ENCODE data around the gene G3BP1. TPM values are rescaled to one million over a fixed set of nuclear protein-coding genes. Genes with fewer than 3 reads are reported as not detected.
A peak's percentile ranks its signal among the peaks of the same experiment; 100 is the strongest.

G3BP1 gene
- total and polyA plus RNA-seq, 2 of the 13 experiments (the other 11 are each of a cell fraction or from before 2014, with no cell fraction given) = 36.7 to 320 TPM

- peaks cover 5% of the 10 kb centered on the region for H3K79me2 ChIP-seq (ENCODE audit: insufficient read depth, low read length)
- no peaks in the 10 kb centered on the region; a peak in 1 of 5 replicates for H3K27me3 ChIP-seq (ENCODE audit: control insufficient read depth in 1 of 2, insufficient read depth in 2 of 2, low read length in 2 of 2)
- CTCF ChIA-PET (ENCODE audit: low intra/inter-chr PET ratio, low total read pairs) = no interaction called here
- no peaks in the 10 kb centered on the region for H3K9me3 ChIP-seq (ENCODE audit: low read length)
- ATAC-seq (no peak), FAIRE-seq (no peak), DNase-seq (ENCODE audit: low spot score) (no peak)
- H3K9ac ChIP-seq (ENCODE audit: insufficient read depth, low read depth, low read length) = no peak overlapping the region
- BruUV-seq (replicated peaks) = no TSS peak
- H3K4me2 ChIP-seq (ENCODE audit: low read depth, low read length) = no peak overlapping the region
- intact Hi-C loops (cut with micrococcal nuclease; ENCODE audit: unreplicated experiment) (no loop called here), in situ Hi-C loops (cut with HindIII; ENCODE audit: extremely low pct_ligation_motif_present, low pct_unique_long_range_greater_than_20kb) (no loop called here)
- no peak overlapping the region for H3K27ac ChIP-seq (ENCODE audit: extremely low read length, insufficient read depth, low read length)
- no peaks in the 10 kb centered on the region for H3K4me1 ChIP-seq (ENCODE audit: insufficient read depth, low read length)
- TF ChIP-seq NR2C2 (CRISPR knock-in tag; IDR thresholded peaks at IDR 0.05; ENCODE audit: borderline replicate concordance) = no peak
- no peak for TF ChIP-seq DPF2 (CRISPR knock-in tag; IDR thresholded peaks at IDR 0.05; ENCODE audit: borderline replicate concordance, low read depth)
- TF ChIP-seq ZNF354B (CRISPR knock-in tag; IDR thresholded peaks at IDR 0.05) = no peak
- no peak overlapping the region for H3K4me3 ChIP-seq (replicated peaks in 1 of 3; ENCODE audit: insufficient read depth in 1 of 3, low read depth in 2 of 3, low read length in 3 of 3)
- WGBS (ENCODE audit: low lambda C conversion rate) = 97% methylated on average over 1 of the region's 1 CpG
- H4K20me1 ChIP-seq (ENCODE audit: insufficient read depth, low read length) = peaks cover 6% of the 10 kb centered on the region; the same call in 1 of the 2 replicates
- H3K36me3 ChIP-seq (replicated peaks in 1 of 2; ENCODE audit: control insufficient read depth in 1 of 2, insufficient read depth in 2 of 2, low read length in 2 of 2) = peaks cover 7 to 61% of the 10 kb centered on the region in 2 experiments
- no peak overlapping the region for H2AFZ ChIP-seq (ENCODE audit: low read length)
- POLR2A ChIA-PET = interaction anchor here (1.1 kb wide), 1 partner anchor 39 kb away, joined by 3 read pairs; no protein-coding TSS in a partner anchor
Measured at GRCh38 chr5:151810449-151810848, 38.7 kb downstream of the G3BP1 start.

- H3K4me1 ChIP-seq (ENCODE audit: insufficient read depth, low read length) = 0 out of 2 replicates have a peak, but pooled peaks cover 4% of the 10 kb centered on the region
- CTCF ChIA-PET (ENCODE audit: low intra/inter-chr PET ratio, low total read pairs) = no interaction called here
- in situ Hi-C loops (cut with HindIII; ENCODE audit: extremely low pct_ligation_motif_present, low pct_unique_long_range_greater_than_20kb) (no loop called here), intact Hi-C loops (cut with micrococcal nuclease; ENCODE audit: unreplicated experiment) (no loop called here)
- WGBS (ENCODE audit: low lambda C conversion rate) = 95% methylated on average over 1 of the region's 1 CpG
- no peak overlapping the region for H3K9ac ChIP-seq (ENCODE audit: insufficient read depth, low read depth, low read length)
- DNase-seq (ENCODE audit: low spot score) (no peak), FAIRE-seq (no peak), ATAC-seq (no peak)
- no peak overlapping the region for H2AFZ ChIP-seq (ENCODE audit: low read length)
- H3K9me3 ChIP-seq (ENCODE audit: low read length) = no peaks in the 10 kb centered on the region
- no peak overlapping the region for H3K4me2 ChIP-seq (ENCODE audit: low read depth, low read length)
- no TSS peak for BruUV-seq (replicated peaks)
- no peak overlapping the region for H3K27ac ChIP-seq (ENCODE audit: extremely low read length, insufficient read depth, low read length)
- peaks cover 5% of the 10 kb centered on the region for H3K79me2 ChIP-seq (ENCODE audit: insufficient read depth, low read length)
- peaks cover 2% of the 10 kb centered on the region; the same call in 1 of the 2 replicates for H4K20me1 ChIP-seq (ENCODE audit: insufficient read depth, low read length)
- POLR2A ChIA-PET = interaction anchor here (1.3 kb wide), 1 partner anchor 40 kb away, joined by 4 read pairs; no protein-coding TSS in a partner anchor
- no peaks in the 10 kb centered on the region; a peak in 1 of 5 replicates for H3K27me3 ChIP-seq (ENCODE audit: control insufficient read depth in 1 of 2, insufficient read depth in 2 of 2, low read length in 2 of 2)
- H3K36me3 ChIP-seq (replicated peaks in 1 of 2; ENCODE audit: control insufficient read depth in 1 of 2, insufficient read depth in 2 of 2, low read length in 2 of 2) = peaks cover 7 to 57% of the 10 kb centered on the region in 2 experiments
- H3K4me3 ChIP-seq (replicated peaks in 1 of 3; ENCODE audit: insufficient read depth in 1 of 3, low read depth in 2 of 3, low read length in 3 of 3) = no peak overlapping the region
- TF ChIP-seq ATF7 (IDR thresholded peaks at IDR 0.05) (peak; percentile 81), ATF7 (CRISPR knock-in tag; IDR thresholded peaks at IDR 0.05) (no peak), SNAPC4 (CRISPR knock-in tag; IDR thresholded peaks at IDR 0.05) (no peak), YEATS2 (CRISPR knock-in tag; IDR thresholded peaks at IDR 0.05; ENCODE audit: borderline replicate concordance) (no peak), CREB1 (IDR thresholded peaks at IDR 0.05) (peak; percentile 24; the same call in 1 of the 2 replicates), CREB1 (CRISPR knock-in tag; IDR thresholded peaks at IDR 0.05) (no peak), ZNF710 (CRISPR knock-in tag; IDR thresholded peaks at IDR 0.05; ENCODE audit: borderline replicate concordance) (no peak), CBX5 (CRISPR knock-in tag; IDR thresholded peaks at IDR 0.05; ENCODE audit: borderline replicate concordance) (no peak), SMAD3 (CRISPR knock-in tag; IDR thresholded peaks at IDR 0.05) (no peak)
Measured at GRCh38 chr5:151810897-151811296, 39.1 kb downstream of the G3BP1 start.

All from HepG2 (cell line).